GM19099 (cell line): ENCODE results near the gene CLEC2L.

ENCODE experiments used
- POLR2A ChIP-seq: IDR thresholded peaks from 3 replicates; pipeline ENCODE4 v1.6.1; 2011; ENCODE audit warnings: low read depth; ENCODE audit not compliant: insufficient read length; ENCODE audit errors: extremely low read depth

CLEC2L gene

DNA sequence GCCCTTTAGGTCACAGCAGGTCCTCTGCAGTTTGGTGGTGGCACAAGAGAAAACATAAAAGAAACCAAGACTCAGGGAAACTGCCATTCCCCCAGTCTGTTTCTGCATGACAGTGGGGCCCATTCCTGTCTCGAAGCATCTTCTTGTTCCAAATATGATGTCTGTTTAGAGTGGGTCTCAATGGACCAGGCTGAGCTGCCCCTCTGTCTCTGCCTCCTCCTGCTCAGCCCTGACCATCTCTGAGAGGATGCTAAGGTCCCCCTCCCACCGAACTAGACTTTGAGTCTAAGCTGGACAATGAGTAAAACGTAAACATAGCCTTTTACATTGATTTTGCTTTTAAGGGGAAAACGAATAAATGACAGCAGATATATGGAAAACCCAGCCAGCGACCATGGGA is 40.4 kb downstream of the CLEC2L start:
- no peak for TF ChIP-seq POLR2A

GRCh38 chr7:139566075-139566474 is 42.6 kb downstream of the CLEC2L start:
- TF ChIP-seq POLR2A: no peak

DNA sequence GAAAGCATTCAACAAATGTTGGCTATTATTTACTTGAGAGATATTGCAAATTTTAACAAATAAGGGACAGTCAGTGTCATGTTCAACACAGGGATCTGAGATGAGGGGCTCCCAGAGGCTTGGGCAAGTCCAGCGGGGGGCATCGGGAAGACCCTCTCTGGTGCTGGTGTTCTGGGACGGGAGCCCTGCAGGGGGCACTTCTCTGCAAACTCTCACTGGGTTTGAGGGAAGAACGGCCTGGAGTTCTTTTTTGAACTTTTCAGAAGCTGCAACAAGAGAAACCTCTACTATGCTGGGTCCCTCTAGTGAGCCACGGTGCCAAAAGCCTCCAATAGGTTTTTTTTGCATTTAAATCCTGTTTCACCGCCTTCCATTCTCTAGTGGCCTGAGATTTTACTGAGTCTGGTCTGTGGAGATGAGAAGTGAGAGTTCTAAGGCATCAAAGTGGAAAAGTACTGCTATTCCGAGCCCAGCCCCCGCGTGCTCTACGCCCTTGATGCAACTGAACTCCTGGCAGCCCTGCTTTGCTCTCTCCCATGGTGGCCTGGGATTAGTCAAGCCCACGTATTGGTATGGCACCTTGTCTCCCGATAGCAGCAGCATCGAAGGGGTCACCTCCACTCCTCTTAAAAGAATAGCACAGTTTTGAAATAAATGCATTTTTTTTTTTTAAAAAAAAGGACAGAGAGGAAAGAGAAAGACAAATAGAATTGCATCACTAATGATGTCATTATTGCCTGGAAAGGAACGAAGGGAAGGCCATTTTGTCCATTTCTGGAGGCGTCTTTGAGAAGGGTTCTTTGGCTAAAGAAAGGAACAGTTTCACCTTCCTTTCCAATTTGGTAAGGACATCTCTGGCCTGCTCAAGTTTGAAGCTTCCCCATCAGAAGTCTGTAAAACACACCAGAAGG is 43.5 kb downstream of the CLEC2L start:
- TF ChIP-seq POLR2A: no peak

DNA sequence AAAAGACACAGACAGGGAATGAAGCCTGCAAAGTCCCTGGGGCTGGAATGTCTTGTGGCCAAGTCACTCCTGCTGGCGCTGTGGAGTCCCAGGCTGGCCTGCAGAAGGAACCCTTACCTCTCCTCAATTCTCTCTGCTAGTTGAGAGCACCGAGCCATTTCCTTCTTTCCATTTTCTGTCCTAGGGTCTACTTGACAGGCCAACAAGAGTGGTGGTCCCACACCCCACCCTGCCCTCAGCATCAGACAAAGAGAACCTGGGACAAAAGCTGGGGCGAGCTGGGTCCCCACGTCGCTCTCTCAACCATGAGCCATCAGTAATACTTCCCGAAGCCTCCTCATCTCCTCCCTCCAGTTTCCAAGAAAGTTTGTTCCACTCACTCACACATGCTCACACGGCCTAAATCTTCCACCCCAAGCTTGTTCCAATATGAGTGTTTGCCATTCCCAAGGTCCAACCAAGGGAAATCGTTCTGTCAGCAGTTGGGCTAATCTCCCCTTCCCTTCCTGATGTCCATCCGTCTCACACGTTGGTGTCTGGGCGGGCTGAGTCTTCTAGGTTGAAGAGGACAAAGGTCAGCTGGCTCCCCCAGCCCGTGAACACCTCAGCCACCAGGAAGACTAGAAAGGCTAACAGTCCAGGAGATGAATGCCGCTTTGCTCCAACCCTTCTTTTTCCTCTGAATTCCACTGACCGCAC is 44.3 kb downstream of the CLEC2L start:
- no peak for TF ChIP-seq POLR2A

DNA sequence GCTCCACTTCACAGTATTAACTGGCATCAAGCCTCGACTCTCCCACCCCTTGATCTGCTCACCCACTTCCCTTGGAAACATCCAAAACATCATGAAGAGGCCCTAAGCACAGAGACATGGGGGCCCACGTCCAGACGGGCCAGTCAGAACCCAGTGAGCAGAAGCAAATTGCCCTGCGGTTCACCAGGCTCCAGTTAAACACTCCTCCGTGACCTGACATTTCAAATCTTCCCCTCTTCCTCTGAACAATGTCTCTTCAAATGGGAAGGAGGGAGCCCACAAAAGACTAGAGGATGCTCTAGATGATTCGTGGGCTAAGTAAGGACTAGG is 44.8 kb downstream of the CLEC2L start:
- no peak for TF ChIP-seq POLR2A

GRCh38 chr7:139568813-139569490 is 45.5 kb downstream of the CLEC2L start:
- TF ChIP-seq POLR2A: no peak

DNA sequence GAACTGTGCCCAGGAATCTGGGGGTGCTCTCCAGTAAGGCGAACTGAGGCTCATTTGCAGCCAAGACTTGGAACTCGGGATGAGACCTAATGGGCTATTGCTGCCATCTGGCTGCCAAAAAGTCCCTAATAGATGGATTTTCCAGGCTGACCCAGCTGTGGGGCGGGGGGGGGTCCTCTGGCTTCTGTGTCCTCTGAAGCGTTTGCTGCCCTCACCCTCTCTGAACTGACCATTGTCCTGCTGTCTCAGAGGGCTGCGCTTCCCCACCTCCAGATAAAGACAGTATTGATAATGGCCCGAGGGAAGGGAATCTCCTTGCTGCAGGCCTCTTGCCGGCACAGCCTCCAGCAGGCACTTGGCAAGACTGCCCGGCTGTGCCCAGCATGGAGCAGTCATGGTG is 46.6 kb downstream of the CLEC2L start:
- TF ChIP-seq POLR2A: no peak

DNA sequence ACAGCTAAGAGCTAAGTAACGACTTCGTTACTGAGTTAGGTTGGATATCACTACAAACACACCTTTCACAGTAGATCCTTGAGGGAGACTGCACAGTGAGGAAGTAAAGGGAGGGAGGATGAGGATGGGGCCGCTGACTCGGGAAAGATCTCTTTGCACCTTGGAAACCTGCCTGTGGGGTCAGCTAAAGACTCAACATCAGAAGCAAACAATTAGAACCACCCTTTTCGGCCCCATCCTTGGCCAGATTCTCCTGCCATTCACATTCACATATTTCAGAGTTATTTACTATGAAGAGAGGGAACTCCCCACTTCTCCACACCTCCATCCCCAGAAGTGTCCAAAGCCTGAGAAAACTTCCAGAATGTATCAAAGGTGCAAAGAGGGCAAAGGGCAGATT is 47.1 kb downstream of the CLEC2L start:
- no peak for TF ChIP-seq POLR2A

GRCh38 chr7:139571190-139571589 is 47.7 kb downstream of the CLEC2L start:
- no peak for TF ChIP-seq POLR2A

DNA sequence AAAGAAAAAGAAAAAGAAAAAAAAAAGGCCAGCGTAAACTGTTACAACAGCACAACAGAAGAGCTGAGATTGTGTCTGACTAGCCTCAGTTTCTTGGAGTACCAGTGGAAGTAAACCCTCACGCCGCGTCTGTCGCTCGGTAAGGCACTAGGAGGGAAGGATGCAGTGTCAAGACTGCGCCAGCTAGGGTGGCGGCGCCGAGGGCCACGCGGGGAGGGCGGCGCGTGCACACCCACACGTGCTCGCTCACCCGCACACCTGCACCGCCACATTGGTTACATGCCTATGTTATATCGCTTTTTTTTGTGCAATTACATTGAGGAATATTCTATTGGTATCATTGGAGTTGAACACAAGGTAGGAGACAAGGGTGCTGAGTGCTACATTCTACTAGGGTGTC is 48.2 kb downstream of the CLEC2L start:
- no peak for TF ChIP-seq POLR2A

DNA sequence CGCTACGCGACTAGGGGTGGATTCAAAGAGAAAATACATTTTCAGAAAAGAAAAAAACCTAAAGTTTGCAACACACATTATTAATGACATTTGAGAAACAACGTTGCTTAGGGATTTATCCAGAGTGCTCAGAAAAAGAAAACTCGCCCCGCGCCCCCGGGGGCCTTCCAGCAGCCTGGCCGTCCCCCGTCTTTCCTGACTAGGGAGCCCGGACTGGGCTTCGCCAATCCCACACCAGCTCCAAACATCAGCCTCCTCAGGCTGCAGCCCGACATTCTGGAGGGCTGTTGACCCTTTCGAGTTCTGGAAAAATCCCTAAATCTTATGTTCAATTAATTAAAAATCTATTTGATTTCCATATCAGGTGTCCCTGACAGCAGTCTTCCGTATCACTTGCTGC is 48.6 kb downstream of the CLEC2L start:
- TF ChIP-seq POLR2A: no peak

DNA sequence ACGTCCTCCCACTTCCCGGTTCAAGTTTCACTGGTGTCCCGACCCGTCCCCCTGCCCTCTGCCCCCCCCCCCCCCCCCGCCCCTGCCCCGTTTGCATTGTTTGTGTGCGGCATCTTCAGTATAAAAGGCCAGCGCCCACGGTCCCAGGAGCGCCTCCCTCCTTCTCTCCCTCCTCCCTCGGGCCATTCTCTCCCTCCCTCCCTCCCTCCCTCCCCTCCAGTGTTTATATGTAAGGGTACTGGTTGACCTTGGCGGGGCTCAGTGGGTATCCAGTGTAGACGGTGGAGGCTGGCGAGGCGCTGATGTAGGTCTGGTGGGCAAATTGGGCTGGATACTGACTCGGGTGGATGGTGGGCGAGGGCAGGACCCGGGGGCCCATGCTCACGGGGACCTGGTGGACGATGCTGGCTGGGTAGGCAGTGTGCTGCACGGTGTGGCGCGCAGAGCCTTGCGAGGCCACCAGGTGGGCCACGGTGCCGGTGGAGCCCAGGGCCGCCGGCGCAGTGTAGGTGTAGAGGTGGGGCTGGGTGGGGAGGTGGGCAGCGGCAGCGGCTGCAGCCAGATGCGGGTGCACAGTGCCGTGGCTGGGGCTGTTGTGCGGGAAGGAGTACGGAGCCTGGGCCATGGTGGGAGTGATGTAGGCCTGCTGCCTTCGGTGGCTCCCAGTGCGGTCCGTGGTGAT is 49.4 kb downstream of the CLEC2L start:
- no peak for TF ChIP-seq POLR2A

GRCh38 chr7:139573871-139574270 is 50.4 kb downstream of the CLEC2L start:
- TF ChIP-seq POLR2A: no peak

DNA sequence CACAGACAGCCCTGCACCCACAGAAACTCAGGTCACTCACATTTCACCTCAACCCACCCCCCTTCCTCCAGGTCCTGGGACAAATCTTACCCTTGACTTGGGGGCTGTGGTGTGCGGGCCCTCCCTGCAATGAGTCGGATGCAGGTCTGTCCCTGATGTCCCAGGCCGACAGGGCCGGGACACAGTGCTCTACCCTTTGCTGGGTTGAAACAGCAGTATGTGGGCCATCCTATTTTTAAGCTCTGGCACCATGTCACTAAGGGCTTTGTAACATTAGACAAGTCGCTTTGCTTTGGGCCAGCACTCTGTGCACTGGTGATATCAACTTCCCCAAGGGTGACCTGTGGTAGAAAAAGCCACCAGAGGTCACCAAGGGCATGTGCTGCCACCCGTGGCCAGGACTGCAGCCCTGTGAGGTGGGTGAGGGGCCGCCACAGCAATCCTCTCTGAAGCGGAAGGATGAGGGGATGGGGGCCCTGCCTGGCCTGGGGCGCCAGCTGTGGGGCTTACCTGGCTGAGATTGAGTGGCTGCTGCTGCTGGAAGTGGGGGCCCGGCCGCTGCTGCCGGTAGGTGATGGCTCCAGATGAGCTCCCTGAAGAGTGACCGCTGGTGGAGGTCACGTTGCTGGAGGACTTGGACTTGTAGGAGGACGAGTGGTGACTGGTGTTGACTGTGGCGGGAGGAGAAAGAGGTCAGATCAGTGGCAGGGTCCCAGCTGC is 51.3 kb downstream of the CLEC2L start:
- TF ChIP-seq POLR2A: no peak

GRCh38 chr7:139575338-139575680 is 51.8 kb downstream of the CLEC2L start:
- TF ChIP-seq POLR2A: no peak
